NB4 (cell line): ENCODE measurements around the gene LRIF1.

Source experiments
- DNase-seq: peaks from one replicate; pipeline ENCODE4 v3.0.0; 2010; ENCODE audit warnings: low read depth
- H3K4me3 ChIP-seq: one replicate; pipeline ENCODE4 v1.5.1; 2011; ENCODE audit warnings: mild to moderate bottlenecking, low read depth, low read length, moderate library complexity
- CTCF ChIP-seq: IDR thresholded peaks from one replicate; pipeline ENCODE4 v1.5.1; 2012; ENCODE audit warnings: low read depth, low read length
- MAX ChIP-seq: IDR thresholded peaks from 2 replicates; pipeline ENCODE4 v1.6.1; 2011; ENCODE audit warnings: low read depth, low read length
- MYC ChIP-seq: IDR thresholded peaks from 2 replicates; pipeline ENCODE4 v1.6.1; 2011; ENCODE audit warnings: low read depth, low read length
- POLR2A ChIP-seq: IDR thresholded peaks from 2 replicates; pipeline ENCODE4 v1.6.1; 2011; ENCODE audit warnings: mild to moderate bottlenecking; ENCODE audit not compliant: insufficient read length; ENCODE audit errors: extremely low read depth

LRIF1 gene

GRCh38 chr1:110962892-110963690 lies 631 bp downstream of the LRIF1 start:
- DNase-seq, result peak; percentile 84
- peak overlapping the region; percentile 89 for H3K4me3 ChIP-seq
- TF ChIP-seq MYC (no peak; the same call in 1 of the 2 replicates), POLR2A (no peak), MAX (0 out of 2 replicates have a peak, but pooled peaks have one; percentile 26)

GRCh38 chr1:110961902-110962301 lies 1.8 kb downstream of the LRIF1 start:
- TF ChIP-seq CTCF, result no peak
- TF ChIP-seq MAX, result no peak
- no peak for TF ChIP-seq MYC
- TF ChIP-seq POLR2A, result no peak
- no peak for DNase-seq
- H3K4me3 ChIP-seq, result peak overlapping the region; percentile 89

- TF ChIP-seq POLR2A (no peak), MAX (no peak), MYC (no peak), CTCF (no peak)
- no peak for DNase-seq
- H3K4me3 ChIP-seq, result peak overlapping the region; percentile 22
Measured at GRCh38 chr1:110960777-110961420, 2.8 kb downstream of the LRIF1 start.

- DNase-seq, result no peak
- no peak for TF ChIP-seq POLR2A
- no peak for TF ChIP-seq MYC
- H3K4me3 ChIP-seq, result no peak overlapping the region
Measured at GRCh38 chr1:110957798-110958197, 5.9 kb downstream of the LRIF1 start.

- no peak for TF ChIP-seq MAX
- no peak for TF ChIP-seq POLR2A
- TF ChIP-seq CTCF, result no peak
- no peak for TF ChIP-seq MYC
- no peak for DNase-seq
Measured at GRCh38 chr1:110956586-110956985, 7.1 kb downstream of the LRIF1 start.

GRCh38 chr1:110953031-110953430 lies 10.7 kb downstream of the LRIF1 start:
- TF ChIP-seq CTCF, result no peak
- TF ChIP-seq POLR2A, result no peak
- H3K4me3 ChIP-seq, result no peak overlapping the region
- no peak for DNase-seq

More at GRCh38 chr1:110956586-110956985, 7.1 kb downstream of the LRIF1 start:
- no peak overlapping the region for H3K4me3 ChIP-seq

- DNase-seq, result no peak
- no peak for TF ChIP-seq MYC
- TF ChIP-seq MAX, result no peak
- no peak for TF ChIP-seq POLR2A
- H3K4me3 ChIP-seq, result no peak overlapping the region
Measured at GRCh38 chr1:110952031-110952430, 11.7 kb downstream of the LRIF1 start.
